Measurements from ENCODE around the gene OAS3. TPM values are rescaled to one million over a fixed set of nuclear protein-coding genes. Genes with fewer than 3 reads are reported as not detected.
A peak's percentile ranks its signal among the peaks of the same experiment; 100 is the strongest.

OAS3 gene
- total and polyA plus RNA-seq, 9 of the 15 experiments (the other 6 are each of a cell fraction or from before 2014, with no cell fraction given): 0.21 to 2.0 (median 0.83) TPM

- ATAC-seq: no peak
- intact Hi-C loops (cut with micrococcal nuclease) (no loop called here), in situ Hi-C loops (cut with MboI) (no loop called here)
- FAIRE-seq: no peak
- H2AFZ ChIP-seq (ENCODE audit: low read depth, low read length): no peak overlapping the region
- 0% methylated on average over 2 of the region's 2 CpGs for WGBS (ENCODE audit: insufficient coverage, low coverage, missing lambda C conversion rate)
- no peaks in the 10 kb centered on the region for H3K4me1 ChIP-seq (replicated peaks in 1 of 2; ENCODE audit: control insufficient read depth in 2 of 2, insufficient read depth in 2 of 2, low read length in 2 of 2)
- H3K79me2 ChIP-seq (ENCODE audit: control insufficient read depth, insufficient read depth, low read length): no peaks in the 10 kb centered on the region
- no peaks in the 10 kb centered on the region for H3K27me3 ChIP-seq (ENCODE audit: control insufficient read depth in 2 of 2, insufficient read depth in 2 of 2, low read length in 2 of 2)
- no TSS peak for BruUV-seq (replicated peaks)
- no peak overlapping the region for H3K4me3 ChIP-seq
- POLR2A ChIA-PET: interaction anchor here (0.9 kb wide), 1 partner anchor 10 kb away, joined by 3 read pairs; the partner anchor contains the start of gene OAS3
- H4K20me1 ChIP-seq (replicated peaks; ENCODE audit: control insufficient read depth, insufficient read depth, low read length): no peaks in the 10 kb centered on the region
- H3K9me1 ChIP-seq (ENCODE audit: control insufficient read depth, insufficient read depth, low read length): no peaks in the 10 kb centered on the region
- no peak overlapping the region for H3K9ac ChIP-seq (ENCODE audit: insufficient read depth in 1 of 2, low read depth in 2 of 2, low read length in 2 of 2)
- TF ChIP-seq RNF2 (IDR thresholded peaks at IDR 0.05) (no peak), MAFG (tag; conservative IDR thresholded peaks at IDR 0.05) (peak; percentile 66), CREB1 (IDR thresholded peaks at IDR 0.05) (no peak), CREB1 (CRISPR knock-in tag; IDR thresholded peaks at IDR 0.05) (no peak), ZNF589 (CRISPR knock-in tag; IDR thresholded peaks at IDR 0.05; ENCODE audit: low read depth) (no peak), MAFF (IDR thresholded peaks at IDR 0.05; ENCODE audit: low read length) (peak; percentile 49), ZNF408 (CRISPR knock-in tag; IDR thresholded peaks at IDR 0.05; ENCODE audit: low read depth) (no peak), PHF20 (IDR thresholded peaks at IDR 0.05; ENCODE audit: partially characterized antibody) (no peak), ZNF316 (IDR thresholded peaks at IDR 0.05) (peak; percentile 59), ZNF449 (CRISPR knock-in tag; IDR thresholded peaks at IDR 0.05) (no peak), POLR2B (IDR thresholded peaks at IDR 0.05; ENCODE audit: low read depth, partially characterized antibody) (no peak), C11orf30 (IDR thresholded peaks at IDR 0.05; ENCODE audit: low read depth) (peak; percentile 46; the same call in 1 of the 2 replicates), RCOR1 (IDR thresholded peaks at IDR 0.05; ENCODE audit: borderline replicate concordance in 1 of 2, low read depth in 2 of 2, low read length in 2 of 2) (no peak), HDAC1 (IDR thresholded peaks at IDR 0.05) (no peak), ZKSCAN8 (CRISPR knock-in tag; IDR thresholded peaks at IDR 0.05) (no peak), MAFK (IDR thresholded peaks at IDR 0.05; ENCODE audit: low read length) (peak; percentile 37; the same call in 1 of the 2 replicates), BACH1 (tag; IDR thresholded peaks at IDR 0.05) (no peak)
- no peak overlapping the region for H3K4me2 ChIP-seq (ENCODE audit: insufficient read depth, low read length)
- H3K36me3 ChIP-seq (ENCODE audit: control insufficient read depth, insufficient read depth, low read length): no peaks in the 10 kb centered on the region
- no peak for DNase-seq (ENCODE audit: extremely low read depth in 1 of 4, low spot score in 3 of 4)
- H3K9me3 ChIP-seq (replicated peaks; ENCODE audit: control insufficient read depth, insufficient read depth, low read depth, low read length): no peaks in the 10 kb centered on the region; the same call in 1 of the 2 replicates
- no peak overlapping the region for H3K27ac ChIP-seq (ENCODE audit: extremely low read depth, low read depth, low read length)
- CTCF ChIA-PET (ENCODE audit: low intra/inter-chr PET ratio): no interaction called here
Observed at GRCh38 chr12:112927925-112928324, 10.3 kb upstream of the OAS3 start.
